ENCODE data around the gene CGB7.
"Not testable (repeated sequence)": the region's sequence is repeated elsewhere in the genome, so short reads cannot be mapped to it uniquely, and the experiment has no call there.

Gene CGB7

GRCh38 chr19:49057636-49058234 lies at the start of gene CGB7:
Gene CGB7 (minus strand): TSS chr19:49057749. CDS start chr19:49055375, 2,374 bp downstream.
- peak; percentile 22 to 47 for DNase-seq (ENCODE audit: low read depth in 2 of 2)

DNA sequence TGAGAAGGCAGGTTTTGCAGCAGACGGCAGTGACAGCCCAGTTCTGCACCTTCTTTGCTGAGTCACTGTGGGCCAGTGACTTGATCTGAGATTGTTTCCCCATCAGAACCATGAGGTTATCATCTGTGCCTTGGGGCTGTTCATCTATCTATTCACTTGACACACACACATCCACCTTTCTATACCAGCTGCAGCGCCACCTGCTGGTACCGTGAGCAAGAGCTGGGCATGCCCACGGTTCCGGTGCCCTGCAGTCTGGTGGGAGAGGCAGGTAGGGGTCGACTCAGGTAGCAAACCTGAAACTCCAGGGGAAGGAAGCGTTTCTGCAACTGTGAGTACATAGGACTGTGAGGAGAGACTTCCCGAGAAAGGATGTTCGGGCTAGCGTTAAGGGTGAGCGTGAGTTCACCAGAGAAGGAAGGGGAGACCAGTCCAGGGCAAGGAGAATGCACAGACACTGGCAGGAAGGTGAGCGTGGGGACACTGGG lies 49.1 kb upstream of the CGB7 start:
- DNase-seq (ENCODE audit: low read depth in 2 of 2) = peak; percentile 55 to 61

- no peak for DNase-seq (ENCODE audit: low read depth in 2 of 2)
Measured at GRCh38 chr19:49104229-49104864, 46.8 kb upstream of the CGB7 start.

GRCh38 chr19:49103331-49104085 lies 46.0 kb upstream of the CGB7 start:
- DNase-seq (ENCODE audit: low read depth in 2 of 2) = no peak

DNA sequence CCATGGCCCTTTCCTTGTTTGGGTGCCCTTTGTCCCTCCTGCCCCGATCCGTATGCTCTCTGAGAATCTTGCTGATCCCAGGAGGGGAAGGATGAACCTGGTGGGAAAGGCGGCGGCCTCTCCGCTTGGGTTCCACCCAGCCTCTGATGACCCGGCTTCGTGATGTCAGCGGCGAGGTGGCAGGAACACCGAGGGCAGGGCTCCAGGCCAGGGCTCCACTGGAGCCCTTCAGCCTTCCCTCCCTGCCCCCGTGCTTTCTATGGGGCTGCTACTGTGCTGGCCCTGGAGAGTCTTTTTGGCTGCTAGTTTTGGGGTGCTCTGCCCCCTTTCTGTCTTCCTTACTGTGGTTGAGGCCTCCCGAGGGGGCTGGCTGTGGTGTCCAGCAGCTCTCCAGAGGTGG lies 44.8 kb upstream of the CGB7 start:
- DNase-seq (ENCODE audit: low read depth in 2 of 2) = no peak

DNA sequence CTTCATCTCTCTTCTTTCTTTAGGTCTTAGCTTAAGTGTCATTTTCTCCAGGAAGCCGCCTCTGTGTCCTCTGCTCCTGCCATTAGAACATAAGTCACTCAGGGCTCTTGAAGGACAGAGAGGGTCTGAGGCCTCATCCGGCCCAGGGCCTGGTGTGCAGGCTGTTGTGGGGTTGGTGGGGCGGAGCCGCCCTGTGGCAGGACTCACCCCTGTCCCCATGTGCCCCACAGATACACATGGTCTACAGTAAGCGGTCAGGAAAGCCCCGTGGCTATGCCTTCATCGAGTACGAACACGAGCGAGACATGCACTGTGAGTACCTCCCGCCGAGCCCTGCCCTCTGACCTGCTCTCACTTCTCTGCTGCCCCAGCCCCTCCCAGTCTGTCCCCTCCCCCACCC lies 43.6 kb upstream of the CGB7 start:
- DNase-seq (ENCODE audit: low read depth in 2 of 2) = no peak

- no peak for DNase-seq (ENCODE audit: low read depth in 2 of 2)
Measured at GRCh38 chr19:49098795-49099194, 41.2 kb upstream of the CGB7 start.

GRCh38 chr19:49097453-49098288 lies 40.1 kb upstream of the CGB7 start:
- DNase-seq (ENCODE audit: low read depth in 2 of 2) = peak; percentile 47 to 53

DNA sequence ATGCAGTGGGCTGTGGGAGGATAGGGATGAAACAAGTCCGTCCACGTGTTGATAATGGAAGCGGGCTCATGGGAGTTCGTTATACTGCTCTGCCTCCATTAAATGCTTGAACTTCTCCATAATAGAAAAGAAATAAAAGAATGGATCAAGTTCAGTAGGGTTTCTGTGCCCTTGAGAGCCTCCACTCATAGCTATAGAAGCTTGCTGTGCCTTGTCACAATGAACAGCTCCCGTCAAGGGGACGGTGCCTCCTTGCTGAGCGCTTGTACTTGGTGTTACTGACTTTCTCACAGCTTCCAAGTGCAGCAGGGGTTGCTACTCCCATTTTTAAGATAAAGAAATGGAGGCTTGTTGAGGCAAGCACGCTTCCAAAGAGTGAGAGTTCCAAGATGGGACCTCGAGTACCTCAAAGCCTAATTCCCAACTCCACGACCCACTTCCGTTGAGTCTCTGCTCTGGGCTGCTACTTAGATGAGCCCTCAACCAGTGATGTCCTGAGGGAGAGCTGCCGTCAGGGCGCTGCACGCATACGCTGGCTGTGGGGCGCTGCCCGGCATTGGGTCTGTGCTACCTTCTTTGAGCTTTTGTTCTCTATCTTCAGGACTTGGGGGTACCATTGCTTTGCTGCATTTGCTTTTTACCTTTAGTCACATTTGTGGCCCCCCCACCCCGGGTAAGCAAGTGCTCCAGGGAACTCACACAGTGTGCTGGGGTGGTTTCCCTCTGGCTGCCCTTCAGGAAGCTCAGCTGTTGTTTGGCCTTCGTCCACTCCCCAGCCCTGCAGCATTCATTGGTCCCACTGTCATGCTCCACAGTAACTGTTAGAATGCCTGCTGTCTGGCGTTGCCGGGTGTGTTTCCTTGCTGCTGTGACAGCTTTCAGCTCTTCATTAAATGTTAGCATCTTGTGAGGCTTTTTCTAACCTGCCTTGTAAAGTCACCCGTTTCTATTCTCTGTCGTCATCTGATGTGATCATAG lies 37.2 kb upstream of the CGB7 start:
- no peak for DNase-seq (ENCODE audit: low read depth in 2 of 2)

- DNase-seq (ENCODE audit: low read depth in 2 of 2) = no peak
Measured at GRCh38 chr19:49092686-49093085, 35.1 kb upstream of the CGB7 start.

GRCh38 chr19:49091391-49092038 lies 34.0 kb upstream of the CGB7 start:
- DNase-seq (ENCODE audit: low read depth in 2 of 2) = no peak

DNA sequence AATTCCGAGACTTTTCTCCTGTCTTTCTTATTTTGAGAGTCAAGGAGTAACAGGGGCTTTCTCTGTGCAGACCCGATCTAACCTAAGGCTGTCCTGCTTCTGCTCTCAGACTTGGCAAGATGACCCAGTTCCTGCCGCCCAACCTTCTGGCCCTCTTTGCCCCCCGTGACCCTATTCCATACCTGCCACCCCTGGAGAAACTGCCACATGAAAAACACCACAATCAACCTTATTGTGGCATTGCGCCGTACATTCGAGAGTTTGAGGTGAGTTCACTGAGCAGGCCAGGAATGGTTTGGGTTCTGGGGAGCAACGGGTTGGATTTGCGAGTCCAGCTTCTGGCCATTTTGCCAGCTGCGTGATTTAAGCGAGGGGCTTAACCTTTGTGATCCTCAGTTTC lies 28.7 kb upstream of the CGB7 start:
- DNase-seq (ENCODE audit: low read depth in 2 of 2) = no peak

GRCh38 chr19:49085868-49086232 lies 28.3 kb upstream of the CGB7 start:
- DNase-seq (ENCODE audit: low read depth in 2 of 2) = no peak

- peak; percentile 98 for DNase-seq (ENCODE audit: low read depth in 2 of 2)
Measured at GRCh38 chr19:49085020-49085867, 27.7 kb upstream of the CGB7 start, which contains the start of gene SNRNP70. Gene SNRNP70 (plus strand): TSS chr19:49085451. CDS start chr19:49086415, 964 bp downstream.

GRCh38 chr19:49084206-49085019 lies 26.9 kb upstream of the CGB7 start:
- DNase-seq (ENCODE audit: low read depth in 2 of 2) = no peak

- DNase-seq (ENCODE audit: low read depth in 2 of 2) = no peak
Measured at GRCh38 chr19:49081273-49081672, 23.7 kb upstream of the CGB7 start.

GRCh38 chr19:49080392-49080791 lies 22.8 kb upstream of the CGB7 start:
- DNase-seq (ENCODE audit: low read depth in 2 of 2) = no peak

- DNase-seq (ENCODE audit: low read depth in 2 of 2) = not testable (repeated sequence)
Measured at GRCh38 chr19:49074869-49075268, 17.3 kb upstream of the CGB7 start.

Measured in stimulated activated CD4-positive, alpha-beta T cell treated with anti-CD3 and anti-CD28 coated beads, Interleukin-4, amount 100 ng/mL, for 48 hours (primary cell).